Duodenal mucosa (tissue), 2 donors: ENCODE data around the gene TMCO6.

ENCODE experiments used
- H3K27ac ChIP-seq: one replicate; pipeline ENCODE4 v1.7.0; 2013; ENCODE audit warnings: low read depth, low read length
- H3K27me3 ChIP-seq, 2 donors: one replicate each; pipeline ENCODE4 v1.7.0; 2013; ENCODE audit warnings: low read length in 2 of 2, control low read depth in 1 of 2; ENCODE audit not compliant: insufficient read depth in 2 of 2, control insufficient read depth in 1 of 2
- H3K36me3 ChIP-seq, 2 donors: one replicate each; pipeline ENCODE4 v1.7.0; 2013; ENCODE audit warnings: low read length in 2 of 2, control low read depth in 1 of 2; ENCODE audit not compliant: insufficient read depth in 2 of 2, control insufficient read depth in 1 of 2
- H3K4me1 ChIP-seq, 2 donors: one replicate each; pipeline ENCODE4 v1.7.0; 2013; ENCODE audit warnings: low read length in 2 of 2, control low read depth in 1 of 2; ENCODE audit not compliant: insufficient read depth in 2 of 2, control insufficient read depth in 1 of 2
- H3K4me3 ChIP-seq, 2 donors: one replicate each; pipeline ENCODE4 v1.7.0; 2013; ENCODE audit warnings: low read length in 2 of 2, low read depth in 1 of 2
- H3K9ac ChIP-seq, 2 donors: one replicate each; pipeline ENCODE4 v1.7.0; 2013; ENCODE audit warnings: low read length in 2 of 2, low read depth in 1 of 2
- H3K9me3 ChIP-seq, 2 donors: one replicate each; pipeline ENCODE4 v1.7.0; 2013; ENCODE audit warnings: low read length in 2 of 2, control low read depth in 1 of 2; ENCODE audit not compliant: control insufficient read depth in 1 of 2

Gene TMCO6

GRCh38 chr5:140628711-140629110 lies 10.5 kb upstream of the TMCO6 start:
- H3K4me3 ChIP-seq: no peak overlapping the region

GRCh38 chr5:140630292-140631035 lies 8.8 kb upstream of the TMCO6 start:
- H3K27me3 ChIP-seq: no peaks in the 10 kb centered on the region
- no peak overlapping the region for H3K27ac ChIP-seq
- H3K4me3 ChIP-seq: peak overlapping the region in 1 of 2 donors; percentile 29
- H3K4me1 ChIP-seq: peaks cover 12 to 19% of the 10 kb centered on the region in 2 donors
- no peaks in the 10 kb centered on the region for H3K36me3 ChIP-seq
- peak overlapping the region in 1 of 2 donors; percentile 63 for H3K9ac ChIP-seq
- peaks cover 0 to 4% of the 10 kb centered on the region in 2 donors for H3K9me3 ChIP-seq

More at GRCh38 chr5:140628711-140629110, 10.5 kb upstream of the TMCO6 start:
- peaks cover 0 to 4% of the 10 kb centered on the region in 2 donors for H3K9me3 ChIP-seq
- H3K9ac ChIP-seq: no peak overlapping the region
- H3K27ac ChIP-seq: no peak overlapping the region
- no peaks in the 10 kb centered on the region for H3K27me3 ChIP-seq
- H3K36me3 ChIP-seq: no peaks in the 10 kb centered on the region
- H3K4me1 ChIP-seq: peaks cover 12 to 19% of the 10 kb centered on the region in 2 donors

GRCh38 chr5:140631036-140631417 lies 8.2 kb upstream of the TMCO6 start:
- Histone ChIP-seq H3K9ac (peak overlapping the region in 1 of 2 donors; percentile 63), H3K4me1 (peaks cover 12 to 19% of the 10 kb centered on the region in 2 donors)

GRCh38 chr5:140631831-140632365 lies 7.4 kb upstream of the TMCO6 start:
- H3K4me1 ChIP-seq: peaks cover 12 to 19% of the 10 kb centered on the region in 2 donors
- peaks cover 0 to 4% of the 10 kb centered on the region in 2 donors for H3K9me3 ChIP-seq
- H3K27me3 ChIP-seq: no peaks in the 10 kb centered on the region
- H3K4me3 ChIP-seq: peak overlapping the region; percentile 72 to 94
- peak overlapping the region; percentile 52 for H3K27ac ChIP-seq
- no peaks in the 10 kb centered on the region for H3K36me3 ChIP-seq
- H3K9ac ChIP-seq: peak overlapping the region; percentile 63 to 78

More at GRCh38 chr5:140631036-140631417, 8.2 kb upstream of the TMCO6 start:
- Histone ChIP-seq H3K36me3 (no peaks in the 10 kb centered on the region), H3K9me3 (peaks cover 0 to 4% of the 10 kb centered on the region in 2 donors), H3K4me3 (no peak overlapping the region), H3K27me3 (no peaks in the 10 kb centered on the region), H3K27ac (no peak overlapping the region)

GRCh38 chr5:140632366-140633020 lies 6.8 kb upstream of the TMCO6 start:
- peak overlapping the region; percentile 63 to 78 for H3K9ac ChIP-seq
- H3K4me1 ChIP-seq: peaks cover 12 to 19% of the 10 kb centered on the region in 2 donors
- H3K9me3 ChIP-seq: peaks cover 0 to 4% of the 10 kb centered on the region in 2 donors
- H3K36me3 ChIP-seq: no peaks in the 10 kb centered on the region
- H3K27ac ChIP-seq: peak overlapping the region; percentile 52
- no peaks in the 10 kb centered on the region for H3K27me3 ChIP-seq
- H3K4me3 ChIP-seq: peak overlapping the region; percentile 72 to 94

GRCh38 chr5:140633021-140633471 lies 6.2 kb upstream of the TMCO6 start, which contains the start of gene CD14:
Gene CD14, minus strand, starts transcription at chr5:140633175. Its CDS starts 104 bp downstream, at chr5:140633071.
- Histone ChIP-seq H3K27me3 (no peaks in the 10 kb centered on the region), H3K9ac (peak within 1 kb of the TSS; percentile 63 to 78), H3K27ac (peak within 1 kb of the TSS; percentile 52), H3K4me3 (peak within 1 kb of the TSS; percentile 72 to 94), H3K9me3 (peaks cover 0 to 3% of the 10 kb centered on the region in 2 donors), H3K4me1 (peaks cover 12 to 19% of the 10 kb centered on the region in 2 donors), H3K36me3 (no peaks in the 10 kb centered on the region)

GRCh38 chr5:140633501-140633900 lies 5.8 kb upstream of the TMCO6 start:
- Histone ChIP-seq H3K36me3 (no peaks in the 10 kb centered on the region), H3K9ac (peak overlapping the region; percentile 63 to 78), H3K9me3 (peaks cover 0 to under 1% of the 10 kb centered on the region in 2 donors), H3K4me1 (peaks cover 12 to 19% of the 10 kb centered on the region in 2 donors), H3K27ac (no peak overlapping the region), H3K27me3 (no peaks in the 10 kb centered on the region), H3K4me3 (peak overlapping the region; percentile 72 to 94)

GRCh38 chr5:140634103-140634502 lies 5.1 kb upstream of the TMCO6 start:
- H3K27ac ChIP-seq: no peak overlapping the region
- H3K9ac ChIP-seq: no peak overlapping the region
- no peaks in the 10 kb centered on the region for H3K36me3 ChIP-seq
- no peaks in the 10 kb centered on the region for H3K9me3 ChIP-seq
- H3K4me3 ChIP-seq: no peak overlapping the region
- peaks cover 12 to 23% of the 10 kb centered on the region in 2 donors for H3K4me1 ChIP-seq
- no peaks in the 10 kb centered on the region for H3K27me3 ChIP-seq

- peaks cover 17 to 31% of the 10 kb centered on the region in 2 donors for H3K4me1 ChIP-seq
Observed at GRCh38 chr5:140635291-140636257, 3.7 kb upstream of the TMCO6 start.

More at GRCh38 chr5:140635291-140636257, 3.7 kb upstream of the TMCO6 start:
- H3K9me3 ChIP-seq: no peaks in the 10 kb centered on the region
- no peak overlapping the region for H3K4me3 ChIP-seq
- H3K27ac ChIP-seq: no peak overlapping the region
- H3K9ac ChIP-seq: no peak overlapping the region
- no peaks in the 10 kb centered on the region for H3K36me3 ChIP-seq
- no peaks in the 10 kb centered on the region for H3K27me3 ChIP-seq
